K562 (cell line): ENCODE measurements around the gene METTL15. TPM values are rescaled to one million over a fixed set of nuclear protein-coding genes. Genes with fewer than 3 reads are reported as not detected.

Experiments
- BRD9 ChIP-seq: fragments of 450-650 bp; IDR thresholded peaks from 2 replicates; pipeline ENCODE4 v1.6.1; 2018; ENCODE audit warnings: low read depth; ENCODE audit not compliant: partially characterized antibody
- BRF1 ChIP-seq: IDR thresholded peaks from 3 replicates; pipeline ENCODE4 v1.6.1; 2011; ENCODE audit warnings: borderline replicate concordance, mild to moderate bottlenecking; ENCODE audit not compliant: insufficient read length; ENCODE audit errors: extremely low read depth
- CBX8 ChIP-seq: fragments of 200-600 bp; sonication (generic); IDR thresholded peaks from 2 replicates; pipeline ENCODE4 v1.6.1; 2012; ENCODE audit warnings: borderline replicate concordance, mixed run types, low read depth, mild to moderate bottlenecking, moderate library complexity, mixed read lengths, low read length, control low read depth, inconsistent platforms; ENCODE audit not compliant: poor library complexity, severe bottlenecking; ENCODE audit errors: extremely low read depth
- CREBBP ChIP-seq: IDR thresholded peaks from one replicate; pipeline ENCODE4 v1.6.1; 2012; ENCODE audit warnings: low read depth, mild to moderate bottlenecking, control low read depth, inconsistent platforms, low read length
- EGR1 ChIP-seq: fragments of 450-650 bp; conservative IDR thresholded peaks from 2 replicates; pipeline ENCODE4 v1.6.1; 2017; ENCODE audit warnings: mild to moderate bottlenecking
- ELK1 ChIP-seq: sonication (generic); formaldehyde crosslinking; IDR thresholded peaks from 2 replicates; pipeline ENCODE4 v1.8.1; 2022; ENCODE audit warnings: missing genetic modification reagents
- FUS ChIP-seq: fragments of 200-400 bp; formaldehyde crosslinking; optimal IDR thresholded peaks from 2 replicates; pipeline ENCODE3; 2017; ENCODE audit warnings: low read depth, low read length
- KLF6 ChIP-seq: fragments of 250-450 bp; sonication (Bioruptor Pico); IDR thresholded peaks from 2 replicates; pipeline ENCODE4 v1.4.0; 2020; ENCODE audit warnings: mild to moderate bottlenecking, moderate library complexity, borderline replicate concordance
- PREB ChIP-seq: sonication (generic); formaldehyde crosslinking; IDR thresholded peaks from 2 replicates; pipeline ENCODE4 v1.8.1; 2023; ENCODE audit warnings: mild to moderate bottlenecking, missing genetic modification reagents
- RHOXF2B ChIP-seq: fragments of 250-450 bp; sonication (Bioruptor Pico); conservative IDR thresholded peaks from 2 replicates; pipeline ENCODE4 v1.5.1; 2021
- SPI1 ChIP-seq: IDR thresholded peaks from 2 replicates; pipeline ENCODE4 v1.6.1; 2011; ENCODE audit warnings: low read depth, low read length, control low read depth, borderline replicate concordance
- TSC22D4 ChIP-seq: fragments of 450-650 bp; IDR thresholded peaks from 2 replicates; pipeline ENCODE4 v1.6.1; 2016; ENCODE audit warnings: missing genetic modification characterization, missing biosample characterization, control low read depth
- TSHZ1 ChIP-seq: fragments of 250-450 bp; sonication (Bioruptor Pico); IDR thresholded peaks from 2 replicates; pipeline ENCODE4 v1.4.0; 2020; ENCODE audit warnings: mild to moderate bottlenecking, moderate library complexity
- ZBTB7A ChIP-seq: IDR thresholded peaks from 2 replicates; pipeline ENCODE4 v1.6.1; 2011; ENCODE audit warnings: low read depth, mild to moderate bottlenecking, low read length, moderate library complexity, borderline replicate concordance; ENCODE audit not compliant: control insufficient read depth
- ZBTB8A ChIP-seq: fragments of 450-650 bp; IDR thresholded peaks from 2 replicates; pipeline ENCODE4 v1.6.1; 2018; ENCODE audit warnings: mild to moderate bottlenecking, moderate library complexity; ENCODE audit not compliant: partially characterized antibody
- ZFP36 ChIP-seq: fragments of 150-350 bp; IDR thresholded peaks from 2 replicates; pipeline ENCODE4 v1.6.1; 2018; ENCODE audit warnings: low read length, low read depth; ENCODE audit not compliant: partially characterized antibody
- ZNF174 ChIP-seq: fragments of 250-450 bp; sonication (Bioruptor Pico); IDR thresholded peaks from 2 replicates; pipeline ENCODE4 v1.4.0; 2020; ENCODE audit warnings: mild to moderate bottlenecking
- ZNF311 ChIP-seq: fragments of 250-450 bp; sonication (Bioruptor Pico); IDR thresholded peaks from 2 replicates; pipeline ENCODE4 v1.4.0; 2020; ENCODE audit warnings: mild to moderate bottlenecking, moderate library complexity
- ZNF354B ChIP-seq: fragments of 250-450 bp; sonication (Bioruptor Pico); IDR thresholded peaks from 2 replicates; pipeline ENCODE4 v1.4.0; 2020
- ZNF431 ChIP-seq: sonication (generic); formaldehyde crosslinking; IDR thresholded peaks from 2 replicates; pipeline ENCODE4 v1.8.0; 2022; ENCODE audit warnings: mild to moderate bottlenecking, missing genetic modification reagents
- polyA plus RNA-seq, 8 experiments: library from polyadenylated mRNA; depleted of rRNA in 4 of 8; stranded (reverse) in 5 of 8; unstranded in 3 of 8; fragments of >200 nt; fragmentation: Nextera tagmentation in 2 of 8; fragmentation: Illumina TruSeq in 1 of 8; extraction: Ambion mirVana in 2 of 8; extraction: Trizol in 1 of 8; gene quantifications; 2 replicates each; pipeline versions ENCODE4 v1.2.1 to v1.2.3, GENCODE V29; 2011 to 2014; ENCODE audit warnings: inconsistent platforms in 1 of 8, missing spikeins in 1 of 8
- total RNA-seq, 7 experiments: library from RNA; depleted of rRNA in 6 of 7; stranded (reverse); fragments of >200 nt in 6 of 7; fragmentation: Illumina TruSeq in 2 of 7; extraction: Trizol in 2 of 7; gene quantifications; 2 replicates each; pipeline versions ENCODE4 v1.2.1 to v1.2.3, GENCODE V29; 2011 to 2021; ENCODE audit warnings: low replicate concordance in 1 of 7
- TF ChIP-seq, protein P1 (sequence below): fragments of 450-650 bp; IDR thresholded peaks from 2 replicates; pipeline ENCODE4 v1.6.1; 2017; ENCODE audit warnings: antibody characterized with exemption

Gene METTL15
- total and polyA plus RNA-seq, 9 of the 15 experiments (the other 6 are each of a cell fraction or from before 2014, with no cell fraction given) = 10.7 to 21.7 (median 15.9) TPM

GRCh38 chr11:28110108-28110820 is 2.1 kb downstream of the METTL15 start (continued):
- TF ChIP-seq TSHZ1 (CRISPR knock-in tag) (no peak), ZBTB8A (no peak), CREBBP (no peak), FUS (no peak), ZFP36 (peak; percentile 26), PREB (no peak), EGR1 (no peak), ZNF174 (CRISPR knock-in tag) (no peak), TSC22D4 (tag) (no peak), KLF6 (CRISPR knock-in tag) (0 out of 2 replicates have a peak, but pooled peaks have one; percentile 3), ELK1 (CRISPR knock-in tag) (no peak), ZNF354B (CRISPR knock-in tag) (no peak), ZBTB7A (peak; percentile 59; the same call in 1 of the 2 replicates), ZNF431 (no peak), ZNF311 (CRISPR knock-in tag) (no peak), BRF1 (no peak), BRD9 (peak; percentile 32), RHOXF2B (CRISPR knock-in tag) (no peak), SPI1 (no peak), CBX8 (no peak)
- TF ChIP-seq, protein P1, sequence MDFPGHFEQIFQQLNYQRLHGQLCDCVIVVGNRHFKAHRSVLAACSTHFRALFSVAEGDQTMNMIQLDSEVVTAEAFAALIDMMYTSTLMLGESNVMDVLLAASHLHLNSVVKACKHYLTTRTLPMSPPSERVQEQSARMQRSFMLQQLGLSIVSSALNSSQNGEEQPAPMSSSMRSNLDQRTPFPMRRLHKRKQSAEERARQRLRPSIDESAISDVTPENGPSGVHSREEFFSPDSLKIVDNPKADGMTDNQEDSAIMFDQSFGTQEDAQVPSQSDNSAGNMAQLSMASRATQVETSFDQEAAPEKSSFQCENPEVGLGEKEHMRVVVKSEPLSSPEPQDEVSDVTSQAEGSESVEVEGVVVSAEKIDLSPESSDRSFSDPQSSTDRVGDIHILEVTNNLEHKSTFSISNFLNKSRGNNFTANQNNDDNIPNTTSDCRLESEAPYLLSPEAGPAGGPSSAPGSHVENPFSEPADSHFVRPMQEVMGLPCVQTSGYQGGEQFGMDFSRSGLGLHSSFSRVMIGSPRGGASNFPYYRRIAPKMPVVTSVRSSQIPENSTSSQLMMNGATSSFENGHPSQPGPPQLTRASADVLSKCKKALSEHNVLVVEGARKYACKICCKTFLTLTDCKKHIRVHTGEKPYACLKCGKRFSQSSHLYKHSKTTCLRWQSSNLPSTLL = no peak
